Heart left ventricle (tissue), 16 donors: ENCODE data around the gene MAP4K4. TPM values are rescaled to one million over a fixed set of nuclear protein-coding genes. Genes with fewer than 3 reads are reported as not detected.

Source experiments
- ATAC-seq, 4 donors: fragments of 200-7000 bp; cut with Tn5 transposase; one replicate each; pipeline ENCODE4 v1.9.1; 2020 to 2022; ENCODE audit warnings: moderate library complexity in 4 of 4, mild to moderate bottlenecking in 3 of 4, moderate number of reproducible peaks in 1 of 4
- DNase-seq, 5 donors: peaks; one replicate each; pipeline ENCODE4 v3.0.0-alpha.2; 2020
- H3K27ac ChIP-seq, 12 donors: fragments of 200-600 bp; sonication (generic) in 4 of 12; one replicate each; pipeline versions ENCODE4 v1.5.0 to v1.8.0; 2016 to 2022; ENCODE audit warnings: mild to moderate bottlenecking in 2 of 12
- H3K27me3 ChIP-seq, 9 donors: fragments of 200-600 bp; sonication (generic) in 2 of 9; one replicate each; pipeline versions ENCODE4 v1.5.1 to v1.8.0; 2016 to 2022; ENCODE audit warnings: mild to moderate bottlenecking in 3 of 9
- H3K36me3 ChIP-seq, 9 donors: fragments of 200-600 bp; sonication (generic) in 2 of 9; one replicate each; pipeline versions ENCODE4 v1.5.0 to v1.8.0; 2018 to 2022; ENCODE audit warnings: mild to moderate bottlenecking in 2 of 9
- H3K4me1 ChIP-seq, 12 donors: fragments of 200-600 bp; sonication (generic) in 4 of 12; one replicate each; pipeline versions ENCODE4 v1.5.0 to v1.8.0; 2016 to 2022; ENCODE audit warnings: mild to moderate bottlenecking in 3 of 12
- H3K4me3 ChIP-seq, 12 donors: fragments of 200-600 bp; sonication (generic) in 4 of 12; one replicate each; pipeline versions ENCODE4 v1.5.0 to v1.8.0; 2017 to 2022; ENCODE audit warnings: mild to moderate bottlenecking in 9 of 12, moderate library complexity in 4 of 12
- H3K9me3 ChIP-seq, 12 donors: fragments of 200-600 bp; sonication (generic) in 4 of 12; one replicate each; pipeline versions ENCODE4 v1.5.0 to v1.8.0; 2016 to 2022; ENCODE audit warnings: mild to moderate bottlenecking in 1 of 12
- POLR2A ChIP-seq, 2 donors: fragments of 450-650 bp; IDR thresholded peaks; one replicate each; pipeline ENCODE4 v1.6.1; 2017; ENCODE audit warnings: antibody characterized with exemption in 2 of 2, mild to moderate bottlenecking in 2 of 2, moderate library complexity in 2 of 2
- WGBS, 4 donors: extraction: QIAGEN DNeasy Blood & Tissue Kit in 2 of 4; methylation state at CpG; one replicate each; pipeline versions ENCODE4 v1.1.5 to v1.1.7; 2013 to 2018; 5-methylcytosine and 5-hydroxymethylcytosine counted together
- intact Hi-C, 10 donors: fragments of 100-400 bp; cut with DNase I; formaldehyde crosslinking; loops; one replicate each; pipeline versions ENCODE4 v1.11.1 to v1.14.2; 2022
- polyA plus RNA-seq, 2 donors: library from polyadenylated mRNA; stranded (reverse); fragments of 200-250 nt; gene quantifications; one replicate each; pipeline ENCODE4 v1.2.3, GENCODE V29; 2013
- total RNA-seq, 9 donors: library from RNA; depleted of rRNA in 2 of 9; stranded (reverse); fragments of >200 nt in 2 of 9; fragmentation: NEBNext Ultra II Directional in 3 of 9; extraction: Animal tissue kit (Norgen Biotek cat#: 25700) in 3 of 9; gene quantifications; one replicate each; pipeline versions ENCODE4 v1.1.0 to v1.2.4, GENCODE V29; 2016 to 2023
- TF ChIP-seq, protein P1 (sequence below), 12 donors: fragments of 200-600 bp; sonication (generic) in 4 of 12; IDR thresholded peaks; one replicate each; pipeline versions ENCODE4 v1.5.0 to v1.8.0; 2018 to 2022; ENCODE audit warnings: antibody characterized with exemption in 12 of 12, mild to moderate bottlenecking in 5 of 12
- donor health status: ischemic (EF 13 %, LVEDD 7.1; RV severe dilation, severe dysfunction).
- donor health status: healthy with polysubstance abuse.
- donor health status: DM: no; HTN: yes; CAD: no.
- donor health status: DM: no; HTN: no; CAD: no.
- donor health status: ischemic (EF 25% LVEDD 6.9; RV normal size, moderate dysfunction).
- donor health status: ischemic (EF 25% LVEDD 5.7; RV mildly dilated, moderate dysfunction).
- donor health status: healthy.
- donor health status: DM: yes; HTN: yes; CAD: no.
- donor health status: ischemic (EF 35%, LVEDD 5.7; RV mildly dilated, moderate dysfunction).
- donor health status: nonischemic (EF 11% LVEDD 7.7; RV severe dilation, severe dysfunction).
- donor health status: DM: yes; HTN: yes; CAD: no.
- donor health status: PGD.
- donor health status: ischemic (EF 29% LVEDD 5.4; RV normal size, mild dysfunction).
- donor health status: nonischemic (EF 23%, LVEDD 6.1; RV moderate dilation, normal function).

The MAP4K4 gene
- total and polyA plus RNA-seq, 11 donors, result 52.7 to 192 (median 114) TPM

DNA sequence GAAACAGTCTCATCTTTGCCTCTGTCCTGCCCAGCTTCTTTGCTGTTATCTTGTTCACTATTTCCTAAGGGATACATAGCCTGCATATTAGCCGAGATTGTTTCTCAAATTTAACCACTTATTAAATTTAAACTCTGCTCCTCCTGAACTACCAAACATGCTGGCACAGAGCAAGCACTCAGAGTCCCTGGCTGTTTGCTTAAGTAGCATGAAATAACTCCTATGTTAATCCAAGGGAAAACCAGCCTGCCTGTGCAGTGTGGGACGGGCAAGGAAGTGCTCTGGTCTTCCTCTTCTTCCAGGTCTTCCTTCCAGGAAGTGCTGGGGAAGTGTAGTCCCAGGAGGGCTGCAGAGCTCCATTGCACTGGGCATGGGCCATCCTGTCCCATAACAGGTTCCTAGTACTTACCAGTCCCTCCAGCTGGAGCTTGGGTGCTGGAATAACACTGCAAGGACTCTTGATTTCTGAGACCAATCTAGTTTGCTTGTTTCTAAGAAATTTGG, 198.4 kb downstream of the MAP4K4 start:
- Histone ChIP-seq H3K27ac (no peak overlapping the region), H3K36me3 (peaks cover 0 to 51% (median 35%) of the 10 kb centered on the region in 9 donors), H3K4me3 (no peak overlapping the region), H3K27me3 (no peaks in the 10 kb centered on the region), H3K9me3 (no peaks in the 10 kb centered on the region), H3K4me1 (peaks cover 0 to 13% (median 0%) of the 10 kb centered on the region in 12 donors)
- 54 to 69% (median 65%) methylated on average over 2 of the region's 2 CpGs for WGBS, 4 donors
- no peak for TF ChIP-seq POLR2A (IDR thresholded peaks at IDR 0.05)
- TF ChIP-seq, protein P1, sequence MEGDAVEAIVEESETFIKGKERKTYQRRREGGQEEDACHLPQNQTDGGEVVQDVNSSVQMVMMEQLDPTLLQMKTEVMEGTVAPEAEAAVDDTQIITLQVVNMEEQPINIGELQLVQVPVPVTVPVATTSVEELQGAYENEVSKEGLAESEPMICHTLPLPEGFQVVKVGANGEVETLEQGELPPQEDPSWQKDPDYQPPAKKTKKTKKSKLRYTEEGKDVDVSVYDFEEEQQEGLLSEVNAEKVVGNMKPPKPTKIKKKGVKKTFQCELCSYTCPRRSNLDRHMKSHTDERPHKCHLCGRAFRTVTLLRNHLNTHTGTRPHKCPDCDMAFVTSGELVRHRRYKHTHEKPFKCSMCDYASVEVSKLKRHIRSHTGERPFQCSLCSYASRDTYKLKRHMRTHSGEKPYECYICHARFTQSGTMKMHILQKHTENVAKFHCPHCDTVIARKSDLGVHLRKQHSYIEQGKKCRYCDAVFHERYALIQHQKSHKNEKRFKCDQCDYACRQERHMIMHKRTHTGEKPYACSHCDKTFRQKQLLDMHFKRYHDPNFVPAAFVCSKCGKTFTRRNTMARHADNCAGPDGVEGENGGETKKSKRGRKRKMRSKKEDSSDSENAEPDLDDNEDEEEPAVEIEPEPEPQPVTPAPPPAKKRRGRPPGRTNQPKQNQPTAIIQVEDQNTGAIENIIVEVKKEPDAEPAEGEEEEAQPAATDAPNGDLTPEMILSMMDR (IDR thresholded peaks at IDR 0.05), result no peak
- DNase-seq (no peak), ATAC-seq (no peak)
- intact Hi-C loops, result loop anchor here in 2 of 10 donors (10.0 kb wide), 2 partner anchors 79 to 89 kb away; no protein-coding TSS in a partner anchor

DNA sequence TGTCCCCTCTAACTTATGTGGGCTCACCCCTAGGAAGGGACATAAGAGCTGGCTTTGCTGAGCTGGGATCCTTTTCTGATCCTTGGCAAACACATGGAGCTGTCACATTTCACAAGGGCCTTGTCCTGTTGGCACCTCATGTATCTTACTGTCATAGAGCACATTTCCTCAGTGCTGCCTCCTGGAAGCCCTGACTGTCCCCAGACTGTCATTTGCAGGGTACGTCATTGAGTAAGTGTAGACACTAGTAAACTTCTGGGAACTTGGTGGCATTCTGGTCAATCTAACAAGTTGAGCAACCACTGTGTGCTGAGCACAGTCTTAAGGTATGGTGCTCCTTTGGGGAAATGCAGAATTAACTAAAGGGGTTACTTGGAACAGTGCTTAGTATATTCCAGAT, 199.8 kb downstream of the MAP4K4 start:
- no peaks in the 10 kb centered on the region for H3K27me3 ChIP-seq
- H3K27ac ChIP-seq, result no peak overlapping the region
- peaks cover 0 to 37% (median 21%) of the 10 kb centered on the region in 9 donors for H3K36me3 ChIP-seq
- peak in 1 of 5 donors; percentile 42 for DNase-seq
- peaks cover 0 to 13% (median 0%) of the 10 kb centered on the region in 12 donors for H3K4me1 ChIP-seq
- intact Hi-C loops, result loop anchor here in 2 of 10 donors (10.0 kb wide), 2 partner anchors 78 to 88 kb away; no protein-coding TSS in a partner anchor
- WGBS, 4 donors, result 27 to 71% (median 63%) methylated on average over 1 of the region's 1 CpG
- ATAC-seq, result peak in 3 of 4 donors; percentile 51 to 83 (median 81)
- no peak overlapping the region for H3K4me3 ChIP-seq
- H3K9me3 ChIP-seq, result peaks cover 0 to 3% (median 0%) of the 10 kb centered on the region in 12 donors
- TF ChIP-seq, protein P1 (IDR thresholded peaks at IDR 0.05), result no peak
- no peak for TF ChIP-seq POLR2A (IDR thresholded peaks at IDR 0.05)

GRCh38 chr2:101899265-101899664, 201.8 kb downstream of the MAP4K4 start:
- H3K9me3 ChIP-seq, result peaks cover 0 to 6% (median 0%) of the 10 kb centered on the region in 12 donors
- H3K27ac ChIP-seq, result no peak overlapping the region
- intact Hi-C loops, result loop anchor here in 2 of 10 donors (10.0 kb wide), 2 partner anchors 76 to 86 kb away; no protein-coding TSS in a partner anchor
- no peak overlapping the region for H3K4me3 ChIP-seq
- ATAC-seq (no peak), DNase-seq (no peak)
- H3K4me1 ChIP-seq, result peaks cover 0 to 13% (median 0%) of the 10 kb centered on the region in 12 donors
- peaks cover 0 to 17% (median under 1%) of the 10 kb centered on the region in 9 donors for H3K36me3 ChIP-seq
- no peak for TF ChIP-seq POLR2A (IDR thresholded peaks at IDR 0.05)
- TF ChIP-seq, protein P1 (IDR thresholded peaks at IDR 0.05), result no peak
- no peaks in the 10 kb centered on the region for H3K27me3 ChIP-seq

DNA sequence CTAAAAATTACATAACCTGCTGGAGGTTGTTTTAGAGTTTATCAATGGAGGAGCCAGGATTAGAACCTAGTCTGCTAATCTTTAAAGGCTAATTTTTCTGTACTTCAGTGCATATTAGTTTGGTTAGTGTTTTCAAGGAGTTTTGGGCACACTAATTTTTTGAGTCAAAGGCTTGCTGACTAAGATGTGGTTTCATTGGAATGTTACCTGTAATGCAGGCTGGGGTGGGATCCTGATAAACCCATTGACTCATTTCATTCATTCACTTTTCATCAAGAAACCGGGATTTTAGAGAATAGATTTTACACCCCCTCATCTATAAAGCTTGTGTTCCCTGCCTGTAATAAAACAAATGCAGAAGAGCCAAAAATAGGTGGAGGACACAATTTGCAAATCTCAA, 202.4 kb downstream of the MAP4K4 start:
- no peak overlapping the region for H3K4me3 ChIP-seq
- 87 to 93% (median 90%) methylated on average over 1 of the region's 1 CpG for WGBS, 4 donors
- peaks cover 0 to 6% (median 0%) of the 10 kb centered on the region in 12 donors for H3K9me3 ChIP-seq
- no peak overlapping the region for H3K27ac ChIP-seq
- TF ChIP-seq POLR2A (IDR thresholded peaks at IDR 0.05), result no peak
- TF ChIP-seq, protein P1 (IDR thresholded peaks at IDR 0.05), result no peak
- H3K36me3 ChIP-seq, result peaks cover 0 to 11% (median 0%) of the 10 kb centered on the region in 9 donors
- peaks cover 0 to 13% (median 0%) of the 10 kb centered on the region in 12 donors for H3K4me1 ChIP-seq
- ATAC-seq, result no peak
- no peak for DNase-seq
- no peaks in the 10 kb centered on the region for H3K27me3 ChIP-seq
- intact Hi-C loops, result loop anchor here in 3 of 10 donors (10.0 kb wide), 2 partner anchors 75 to 85 kb away; no protein-coding TSS in a partner anchor
